ENCODE results near the gene AHSG. TPM values are rescaled to one million over a fixed set of nuclear protein-coding genes. Genes with fewer than 3 reads are reported as not detected.

The AHSG gene

Small RNAs within 50 kb of the gene (small RNA-seq; reads per million reads assigned to genes)
- not detected for gene RF00017

Measured in skeletal muscle satellite cell (primary cell).